ENCODE measurements around the gene CLDN14.

- TF ChIP-seq CTCF (IDR thresholded peaks at IDR 0.05) (no peak), POLR2AphosphoS5 (IDR thresholded peaks at IDR 0.05) (no peak), POLR2A (IDR thresholded peaks at IDR 0.05; ENCODE audit: low read depth) (no peak)
Observed at GRCh38 chr21:36478941-36479340, 981 bp downstream of the CLDN14 start.

Data from esophagus muscularis mucosa (tissue), 3 donors.